Neutrophil (primary cell): ENCODE measurements around the gene TTF2.

Experiments
- H3K27ac ChIP-seq: fragments of 200-600 bp; sonication (generic); 2 replicates; pipeline ENCODE4 v1.5.1; 2016; ENCODE audit warnings: mild to moderate bottlenecking, moderate library complexity
- H3K27me3 ChIP-seq: fragments of 200-600 bp; sonication (generic); 2 replicates; pipeline ENCODE4 v1.6.0; 2016; ENCODE audit warnings: mild to moderate bottlenecking
- H3K36me3 ChIP-seq: fragments of 200-600 bp; sonication (generic); 2 replicates; pipeline ENCODE4 v1.5.1; 2017
- H3K4me1 ChIP-seq, 2 experiments: fragments of 200-600 bp in 1 of 2; sonication (generic) in 1 of 2; 1 replicate in 1 of 2; 2 replicates in 1 of 2; pipeline versions ENCODE4 v1.5.1 to v1.6.1; 2013 to 2016; ENCODE audit warnings: low read depth in 1 of 2, low read length in 1 of 2, mild to moderate bottlenecking in 1 of 2, moderate library complexity in 1 of 2; ENCODE audit not compliant: control insufficient read depth in 1 of 2, insufficient read depth in 1 of 2
- H3K4me3 ChIP-seq, 2 experiments: fragments of 200-600 bp in 1 of 2; sonication (generic) in 1 of 2; 1 replicate in 1 of 2; 2 replicates in 1 of 2; pipeline ENCODE4 v1.5.1; 2013 to 2016; ENCODE audit warnings: low read depth in 1 of 2, low read length in 1 of 2, mild to moderate bottlenecking in 1 of 2, moderate library complexity in 1 of 2
- H3K9me3 ChIP-seq: fragments of 200-600 bp; sonication (generic); 2 replicates; pipeline ENCODE4 v1.5.1; 2016
- TF ChIP-seq, protein P1 (sequence below): fragments of 200-600 bp; sonication (generic); IDR thresholded peaks from 2 replicates; pipeline ENCODE4 v1.5.1; 2016; ENCODE audit warnings: antibody characterized with exemption

The TTF2 gene

DNA sequence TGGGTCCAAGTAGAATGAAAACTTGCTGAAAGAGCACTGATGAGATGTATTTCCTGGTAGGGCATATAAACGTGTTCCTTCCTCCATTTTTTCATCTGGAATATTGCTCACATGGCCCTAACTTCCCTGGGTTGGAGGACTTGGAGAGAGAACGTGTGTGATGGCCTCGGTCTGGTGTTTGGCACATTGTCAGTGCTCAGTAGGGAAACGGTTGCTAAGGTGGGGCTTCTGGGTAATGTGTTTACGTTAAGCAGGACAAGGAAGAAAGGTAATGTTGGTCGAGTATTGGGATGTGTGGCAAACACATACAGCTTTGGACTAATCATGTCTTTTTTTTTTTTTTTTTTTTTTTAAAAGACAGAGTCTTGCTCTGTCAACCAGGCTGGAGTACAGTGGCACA lies 6.2 kb downstream of the TTF2 start:
- Histone ChIP-seq H3K9me3 (no peaks in the 10 kb centered on the region), H3K4me3 (no peak overlapping the region), H3K27ac (no peak overlapping the region), H3K27me3 (no peaks in the 10 kb centered on the region), H3K36me3 (no peaks in the 10 kb centered on the region), H3K4me1 (no peaks in the 10 kb centered on the region)
- TF ChIP-seq, protein P1, sequence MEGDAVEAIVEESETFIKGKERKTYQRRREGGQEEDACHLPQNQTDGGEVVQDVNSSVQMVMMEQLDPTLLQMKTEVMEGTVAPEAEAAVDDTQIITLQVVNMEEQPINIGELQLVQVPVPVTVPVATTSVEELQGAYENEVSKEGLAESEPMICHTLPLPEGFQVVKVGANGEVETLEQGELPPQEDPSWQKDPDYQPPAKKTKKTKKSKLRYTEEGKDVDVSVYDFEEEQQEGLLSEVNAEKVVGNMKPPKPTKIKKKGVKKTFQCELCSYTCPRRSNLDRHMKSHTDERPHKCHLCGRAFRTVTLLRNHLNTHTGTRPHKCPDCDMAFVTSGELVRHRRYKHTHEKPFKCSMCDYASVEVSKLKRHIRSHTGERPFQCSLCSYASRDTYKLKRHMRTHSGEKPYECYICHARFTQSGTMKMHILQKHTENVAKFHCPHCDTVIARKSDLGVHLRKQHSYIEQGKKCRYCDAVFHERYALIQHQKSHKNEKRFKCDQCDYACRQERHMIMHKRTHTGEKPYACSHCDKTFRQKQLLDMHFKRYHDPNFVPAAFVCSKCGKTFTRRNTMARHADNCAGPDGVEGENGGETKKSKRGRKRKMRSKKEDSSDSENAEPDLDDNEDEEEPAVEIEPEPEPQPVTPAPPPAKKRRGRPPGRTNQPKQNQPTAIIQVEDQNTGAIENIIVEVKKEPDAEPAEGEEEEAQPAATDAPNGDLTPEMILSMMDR, result no peak

DNA sequence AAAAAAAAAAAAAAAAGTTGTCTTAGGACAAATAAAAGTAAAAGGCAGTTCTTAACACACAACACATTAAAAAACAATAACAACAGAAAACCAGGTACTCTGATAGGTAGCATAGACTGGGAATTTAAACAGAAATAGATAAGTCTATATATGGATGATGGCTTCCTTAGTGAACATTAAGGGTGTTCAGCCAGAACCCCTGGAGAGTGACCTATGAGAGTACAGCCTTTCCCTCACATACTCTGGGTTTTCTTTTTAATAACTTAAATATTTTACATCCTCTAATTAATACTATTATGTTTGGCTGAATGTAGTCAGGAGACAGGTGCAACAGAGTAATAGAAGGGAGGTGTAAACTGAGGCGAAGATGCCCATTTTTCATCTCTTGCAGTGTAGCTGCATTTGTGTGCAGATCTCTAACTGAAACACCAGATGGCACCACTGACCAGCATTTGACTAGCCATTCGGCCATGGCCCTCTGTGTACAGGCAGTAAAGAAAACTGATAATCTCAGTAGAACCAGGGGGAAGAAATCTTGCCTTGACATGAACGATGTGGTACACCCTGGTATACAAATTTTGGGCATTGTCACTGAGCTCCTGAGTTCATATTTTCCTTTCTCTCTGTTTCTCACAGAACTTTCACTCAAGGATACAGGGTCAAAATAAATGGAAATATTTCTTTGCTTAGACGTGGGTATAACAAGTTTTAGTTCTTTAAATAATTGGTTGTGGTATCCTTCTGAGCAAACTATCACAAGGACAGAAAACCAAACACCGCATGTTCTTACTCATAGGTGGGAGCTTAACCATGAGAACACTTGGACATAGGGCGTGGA lies 7.6 kb downstream of the TTF2 start:
- H3K27me3 ChIP-seq, result no peaks in the 10 kb centered on the region
- H3K27ac ChIP-seq, result no peak overlapping the region
- no peaks in the 10 kb centered on the region for H3K36me3 ChIP-seq
- H3K9me3 ChIP-seq, result no peaks in the 10 kb centered on the region
- H3K4me1 ChIP-seq, result no peaks in the 10 kb centered on the region
- no peak overlapping the region for H3K4me3 ChIP-seq
- TF ChIP-seq, protein P1, result peak; percentile 61

DNA sequence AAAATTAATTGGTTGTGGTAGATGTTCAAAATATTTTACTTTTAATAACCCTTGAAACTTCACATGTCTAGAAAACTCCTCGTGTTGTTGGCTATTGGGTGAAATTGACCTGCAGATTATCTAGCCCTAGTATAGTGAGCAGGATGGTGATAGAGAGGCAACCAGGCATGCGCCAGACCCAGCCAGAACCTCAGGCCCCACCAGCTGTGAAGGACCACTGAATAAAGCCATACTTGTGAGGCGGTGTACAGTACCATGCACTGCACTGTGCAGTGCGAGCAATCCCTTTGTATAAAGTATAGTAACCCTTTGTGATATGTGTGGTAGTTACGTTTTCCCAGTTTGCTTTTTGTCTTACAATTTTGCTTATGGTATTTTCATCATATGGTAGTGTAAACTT lies 8.5 kb downstream of the TTF2 start:
- Histone ChIP-seq H3K9me3 (no peaks in the 10 kb centered on the region), H3K27me3 (no peaks in the 10 kb centered on the region), H3K36me3 (no peaks in the 10 kb centered on the region), H3K4me3 (no peak overlapping the region), H3K27ac (no peak overlapping the region), H3K4me1 (no peaks in the 10 kb centered on the region)
- TF ChIP-seq, protein P1, result no peak

DNA sequence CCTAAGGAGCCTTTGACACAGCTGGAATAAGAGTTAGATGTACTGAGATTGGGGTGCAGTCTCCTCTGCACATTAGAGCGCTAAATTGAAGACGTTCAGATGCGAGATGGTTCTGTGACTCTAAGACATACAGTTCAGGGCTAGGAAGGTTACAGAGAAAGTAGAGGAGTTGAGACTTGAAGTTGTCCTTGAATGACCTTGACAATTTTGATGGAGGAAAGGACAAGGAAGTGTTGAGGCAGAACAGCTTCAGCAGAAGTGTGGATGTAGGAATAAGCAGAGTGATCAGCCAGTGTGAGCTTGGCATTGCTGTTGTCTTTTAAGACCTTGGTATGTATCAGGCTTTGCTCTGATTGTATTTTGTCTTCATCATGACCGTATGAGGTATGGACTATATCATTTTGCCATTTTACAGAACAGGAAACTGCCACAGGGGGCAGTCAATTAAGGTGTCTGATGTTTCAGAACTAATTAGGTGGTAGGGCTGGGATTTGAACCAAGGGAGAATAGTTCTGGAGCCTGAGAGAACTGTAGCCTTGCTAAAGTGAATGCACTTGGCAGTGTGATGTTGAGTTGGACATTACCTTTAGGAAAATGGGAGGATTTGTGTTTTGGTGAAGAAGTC lies 9.2 kb downstream of the TTF2 start:
- Histone ChIP-seq H3K27me3 (no peaks in the 10 kb centered on the region), H3K27ac (no peak overlapping the region), H3K4me1 (no peaks in the 10 kb centered on the region), H3K36me3 (peaks cover 2% of the 10 kb centered on the region), H3K4me3 (no peak overlapping the region), H3K9me3 (no peaks in the 10 kb centered on the region)
- TF ChIP-seq, protein P1, result no peak

DNA sequence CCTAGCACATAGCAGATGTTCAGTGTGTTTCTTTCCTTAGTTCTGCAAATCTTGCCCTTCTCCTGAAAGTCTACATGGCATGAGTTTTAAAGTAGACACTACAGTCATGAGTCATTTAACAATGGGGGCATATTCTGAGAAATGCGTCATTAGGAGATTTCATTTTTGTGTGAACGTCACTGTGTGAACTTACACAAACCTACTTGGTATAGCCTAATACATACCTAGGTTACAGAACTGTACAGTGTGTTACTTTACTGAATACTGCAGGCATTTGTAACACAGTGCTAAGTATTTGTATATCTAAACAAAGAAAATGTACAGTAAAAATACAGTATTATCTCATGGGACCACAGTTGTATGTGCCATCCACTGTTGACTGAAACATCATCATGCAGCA lies 10.0 kb downstream of the TTF2 start:
- no peaks in the 10 kb centered on the region for H3K4me1 ChIP-seq
- H3K27me3 ChIP-seq, result no peaks in the 10 kb centered on the region
- H3K36me3 ChIP-seq, result peaks cover 10% of the 10 kb centered on the region
- TF ChIP-seq, protein P1, result no peak
- no peak overlapping the region for H3K27ac ChIP-seq
- no peaks in the 10 kb centered on the region for H3K9me3 ChIP-seq
- no peak overlapping the region for H3K4me3 ChIP-seq
